ENCODE results near the gene VOPP1. TPM values are rescaled to one million over a fixed set of nuclear protein-coding genes. Genes with fewer than 3 reads are reported as not detected.

The VOPP1 gene
- total RNA-seq, 2 donors from 2014 or later, result 114 to 120 TPM

DNA sequence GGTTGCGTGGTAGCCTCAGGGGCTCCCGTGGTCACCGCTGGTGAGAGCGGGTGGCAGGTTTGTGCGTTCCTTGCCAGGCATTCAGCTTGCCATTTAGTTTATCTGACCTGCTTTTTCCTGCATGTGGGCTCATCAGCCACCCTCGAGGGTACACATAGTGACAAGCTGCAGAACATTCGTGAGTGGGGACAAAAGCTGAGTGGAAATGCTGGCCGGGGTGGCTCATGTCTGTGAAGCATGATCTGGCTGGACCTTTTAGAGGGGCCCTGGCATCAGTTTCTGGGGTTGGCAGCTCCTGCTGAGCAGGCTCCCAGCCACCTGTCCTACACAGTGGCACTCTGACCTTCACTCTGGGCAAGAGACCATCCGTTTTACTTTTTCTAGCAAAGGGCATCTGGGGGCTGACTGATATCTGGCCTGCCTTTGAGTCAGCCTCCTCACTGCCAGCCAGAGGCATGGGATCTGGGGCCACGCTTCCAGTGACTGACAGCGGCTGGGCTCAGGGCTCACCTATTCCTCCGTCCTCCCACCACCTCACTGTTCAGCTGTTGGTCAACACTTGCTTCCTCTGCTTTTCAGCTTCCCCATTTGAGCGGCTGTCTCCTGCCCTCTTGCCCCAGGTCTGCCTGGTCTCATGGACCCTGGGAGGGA is 132.1 kb downstream of the VOPP1 start:
- H3K4me3 Mint-ChIP-seq, result no peak overlapping the region
- H3K36me3 Mint-ChIP-seq (ENCODE audit: low read depth), result peaks cover 2% of the 10 kb centered on the region
- DNase-seq, result no peak
- H3K27ac Mint-ChIP-seq, result peak overlapping the region; percentile 89
- H3K27me3 Mint-ChIP-seq, result no peaks in the 10 kb centered on the region
- peaks cover 44% of the 10 kb centered on the region for H3K4me1 Mint-ChIP-seq
- no peaks in the 10 kb centered on the region for H3K9me3 ChIP-seq (ENCODE audit: control insufficient read depth, low read length, poor library complexity, severe bottlenecking)
- ATAC-seq, result no peak

DNA sequence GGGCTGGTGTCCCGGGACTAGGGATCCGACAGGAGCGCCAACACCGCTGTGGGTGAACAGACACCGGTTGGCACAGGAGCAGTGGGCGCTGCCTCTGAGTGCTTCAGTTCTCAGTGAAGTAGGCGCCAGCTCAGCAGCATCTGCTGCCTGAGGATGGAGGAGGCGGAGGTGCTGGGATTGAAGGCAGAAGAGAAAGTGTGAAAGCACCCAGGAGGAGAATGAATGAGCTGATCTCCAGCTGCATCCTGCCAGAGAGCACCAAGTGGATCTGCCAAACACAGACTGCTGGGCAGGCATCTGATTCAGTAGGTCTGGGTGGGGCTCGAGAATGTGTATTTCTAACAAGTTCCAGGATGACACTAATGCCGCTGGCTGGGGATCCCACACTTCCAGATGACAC is 132.7 kb downstream of the VOPP1 start:
- no peaks in the 10 kb centered on the region for H3K27me3 Mint-ChIP-seq
- peak overlapping the region; percentile 89 for H3K27ac Mint-ChIP-seq
- ATAC-seq (no peak), DNase-seq (no peak)
- H3K4me1 Mint-ChIP-seq, result peaks cover 41% of the 10 kb centered on the region
- no peaks in the 10 kb centered on the region for H3K9me3 ChIP-seq (ENCODE audit: control insufficient read depth, low read length, poor library complexity, severe bottlenecking)
- H3K4me3 Mint-ChIP-seq, result no peak overlapping the region
- H3K36me3 Mint-ChIP-seq (ENCODE audit: low read depth), result peaks cover 2% of the 10 kb centered on the region

DNA sequence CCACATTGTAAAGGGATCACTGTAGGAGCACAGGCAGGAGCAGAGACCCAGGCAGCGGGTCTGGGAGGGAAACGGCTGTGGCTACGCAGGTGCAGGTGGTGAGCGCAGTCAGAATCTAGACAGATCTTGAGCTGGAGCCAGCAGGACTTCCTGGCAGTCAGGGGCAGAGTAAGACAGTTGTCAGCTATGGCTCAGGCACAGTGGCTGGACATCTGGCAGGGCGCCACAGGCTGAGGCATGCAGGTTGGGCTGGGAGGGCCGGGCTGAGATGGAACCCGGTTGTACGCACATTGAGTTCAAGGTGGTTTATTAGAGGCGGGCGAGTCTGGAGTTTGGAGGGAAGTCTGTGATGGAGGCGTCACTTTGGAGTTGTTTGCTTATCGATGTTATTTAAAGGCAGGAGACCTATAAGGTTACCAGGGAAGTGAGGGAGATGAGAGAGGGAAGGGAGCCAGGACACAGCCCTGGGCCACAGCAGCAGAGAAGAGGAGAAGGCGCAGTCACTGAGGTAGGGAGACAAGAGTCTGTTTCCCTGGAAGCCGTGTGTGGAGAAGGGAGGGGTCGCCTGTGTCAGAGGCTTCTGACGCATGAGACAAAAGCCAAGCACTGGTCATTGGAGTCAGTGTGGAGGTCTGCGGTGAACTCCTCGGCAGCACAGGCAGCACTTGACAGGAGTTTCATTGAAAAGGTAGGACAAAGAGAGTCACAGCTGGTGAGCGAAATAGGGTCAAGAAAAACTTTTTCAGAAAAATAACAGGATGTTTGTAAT is 133.4 kb downstream of the VOPP1 start:
- Mint-ChIP-seq H3K4me1 (peaks cover 41% of the 10 kb centered on the region), H3K36me3 (ENCODE audit: low read depth) (peaks cover 2% of the 10 kb centered on the region), H3K4me3 (peak overlapping the region; percentile 25), H3K27ac (peak overlapping the region; percentile 89), H3K27me3 (no peaks in the 10 kb centered on the region)
- H3K9me3 ChIP-seq (ENCODE audit: control insufficient read depth, low read length, poor library complexity, severe bottlenecking), result no peaks in the 10 kb centered on the region
- no peak for ATAC-seq
- no peak for DNase-seq

DNA sequence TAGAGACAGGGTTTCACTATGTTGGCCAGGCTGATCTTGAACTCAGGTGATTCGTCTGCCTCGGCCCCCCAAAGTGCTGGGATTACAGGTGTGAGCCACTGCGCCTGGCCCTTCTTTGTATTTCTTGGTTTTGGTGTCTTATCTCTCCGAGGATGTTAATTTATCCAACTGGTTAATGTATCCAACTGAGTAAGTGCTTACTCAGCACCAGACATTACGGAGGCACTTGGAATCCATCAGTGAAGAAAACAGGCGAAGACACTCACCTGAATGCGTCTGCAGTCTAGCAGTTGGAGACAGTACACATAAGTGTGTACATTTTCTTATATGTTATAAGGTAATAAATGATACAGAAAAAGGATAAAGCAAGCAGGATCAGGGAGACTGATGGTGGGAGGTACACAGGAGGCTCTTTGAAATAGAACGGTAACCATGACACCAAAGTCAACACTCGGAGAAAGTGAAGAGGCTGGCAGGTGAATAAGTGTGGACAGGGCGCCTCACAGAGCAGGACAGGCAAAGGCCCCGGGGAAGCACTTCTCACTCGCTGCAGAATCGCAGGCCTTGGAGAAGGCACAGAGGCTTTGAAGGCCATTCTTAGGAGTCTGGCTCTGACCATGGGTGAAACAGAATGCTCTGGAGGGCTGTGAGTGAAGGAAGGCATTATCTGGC is 134.1 kb downstream of the VOPP1 start:
- Mint-ChIP-seq H3K4me1 (peaks cover 42% of the 10 kb centered on the region), H3K27me3 (no peaks in the 10 kb centered on the region), H3K27ac (peak overlapping the region; percentile 89), H3K36me3 (ENCODE audit: low read depth) (peaks cover 2% of the 10 kb centered on the region), H3K4me3 (peak overlapping the region; percentile 28)
- ATAC-seq (no peak), DNase-seq (no peak)
- no peaks in the 10 kb centered on the region for H3K9me3 ChIP-seq (ENCODE audit: control insufficient read depth, low read length, poor library complexity, severe bottlenecking)

DNA sequence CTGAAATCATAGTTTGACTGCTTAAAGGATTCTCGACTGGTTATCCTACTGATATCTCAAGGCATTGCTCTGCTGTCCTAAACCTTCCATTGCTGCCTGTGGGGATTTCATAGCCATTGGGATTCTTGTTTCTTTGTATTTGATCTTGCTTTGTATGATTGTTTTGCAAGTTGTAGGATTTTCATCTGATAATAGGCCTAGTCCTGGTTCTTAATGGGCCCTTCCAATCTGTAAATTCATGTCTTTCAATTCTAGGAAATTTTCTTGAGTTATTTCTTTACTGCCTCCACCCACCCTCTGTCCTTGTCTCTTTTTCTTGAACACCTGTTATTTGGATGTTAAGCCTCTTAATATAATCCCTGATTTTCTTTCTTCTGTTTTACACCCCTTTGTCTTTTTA is 134.9 kb downstream of the VOPP1 start:
- H3K9me3 ChIP-seq (ENCODE audit: control insufficient read depth, low read length, poor library complexity, severe bottlenecking), result no peaks in the 10 kb centered on the region
- H3K36me3 Mint-ChIP-seq (ENCODE audit: low read depth), result peaks cover 2% of the 10 kb centered on the region
- no peaks in the 10 kb centered on the region for H3K27me3 Mint-ChIP-seq
- DNase-seq, result no peak
- H3K4me3 Mint-ChIP-seq, result no peak overlapping the region
- H3K27ac Mint-ChIP-seq, result peak overlapping the region; percentile 89
- H3K4me1 Mint-ChIP-seq, result peaks cover 42% of the 10 kb centered on the region
- no peak for ATAC-seq

DNA sequence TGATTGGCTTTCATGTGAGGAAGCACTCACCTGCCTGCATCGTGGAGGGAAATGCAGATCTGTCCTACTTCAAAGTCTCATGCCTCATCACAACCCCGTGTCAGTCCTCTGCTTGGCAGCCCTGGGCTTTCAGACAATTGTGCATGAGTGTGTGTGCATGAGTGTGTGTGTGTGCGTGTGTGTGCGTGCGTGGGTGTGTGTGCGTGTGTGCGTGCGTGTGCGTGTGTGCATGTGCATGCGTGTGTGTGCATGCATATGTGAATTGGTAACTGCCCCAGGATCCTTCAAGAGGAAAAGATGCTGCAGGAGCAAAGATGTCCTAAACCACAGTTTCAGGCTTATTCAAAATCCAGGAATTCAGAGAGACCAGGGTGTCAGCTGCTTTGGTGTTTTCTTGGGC is 135.8 kb downstream of the VOPP1 start:
- DNase-seq (no peak), ATAC-seq (no peak)
- peaks cover 2% of the 10 kb centered on the region for H3K36me3 Mint-ChIP-seq (ENCODE audit: low read depth)
- H3K27ac Mint-ChIP-seq, result peak overlapping the region; percentile 89
- H3K4me3 Mint-ChIP-seq, result no peak overlapping the region
- no peaks in the 10 kb centered on the region for H3K27me3 Mint-ChIP-seq
- H3K9me3 ChIP-seq (ENCODE audit: control insufficient read depth, low read length, poor library complexity, severe bottlenecking), result no peaks in the 10 kb centered on the region
- H3K4me1 Mint-ChIP-seq, result peaks cover 39% of the 10 kb centered on the region

DNA sequence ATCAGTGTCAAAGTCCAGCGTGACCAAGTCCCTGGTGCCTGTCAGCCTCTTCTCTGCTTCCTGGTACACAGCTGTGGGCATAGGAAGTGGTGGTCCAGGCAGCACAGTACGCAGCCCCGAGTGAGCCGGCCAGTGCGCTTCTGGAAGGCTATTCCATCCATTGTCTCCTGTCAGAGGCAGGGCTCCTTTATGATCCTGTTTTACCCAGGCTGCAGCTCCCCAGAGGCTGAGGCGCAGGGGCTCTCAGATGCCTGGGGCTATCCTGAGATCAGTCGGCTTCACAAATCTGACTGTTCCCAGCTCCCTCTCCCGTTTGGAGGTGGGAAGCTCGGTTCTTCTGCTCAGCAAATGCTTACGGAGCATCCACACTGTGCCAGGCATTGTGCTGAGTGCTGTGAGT is 136.8 kb downstream of the VOPP1 start:
- no peaks in the 10 kb centered on the region for H3K9me3 ChIP-seq (ENCODE audit: control insufficient read depth, low read length, poor library complexity, severe bottlenecking)
- Mint-ChIP-seq H3K27me3 (no peaks in the 10 kb centered on the region), H3K27ac (no peak overlapping the region), H3K4me3 (no peak overlapping the region), H3K36me3 (ENCODE audit: low read depth) (peaks cover 2% of the 10 kb centered on the region), H3K4me1 (peaks cover 38% of the 10 kb centered on the region)
- ATAC-seq (no peak), DNase-seq (no peak)

DNA sequence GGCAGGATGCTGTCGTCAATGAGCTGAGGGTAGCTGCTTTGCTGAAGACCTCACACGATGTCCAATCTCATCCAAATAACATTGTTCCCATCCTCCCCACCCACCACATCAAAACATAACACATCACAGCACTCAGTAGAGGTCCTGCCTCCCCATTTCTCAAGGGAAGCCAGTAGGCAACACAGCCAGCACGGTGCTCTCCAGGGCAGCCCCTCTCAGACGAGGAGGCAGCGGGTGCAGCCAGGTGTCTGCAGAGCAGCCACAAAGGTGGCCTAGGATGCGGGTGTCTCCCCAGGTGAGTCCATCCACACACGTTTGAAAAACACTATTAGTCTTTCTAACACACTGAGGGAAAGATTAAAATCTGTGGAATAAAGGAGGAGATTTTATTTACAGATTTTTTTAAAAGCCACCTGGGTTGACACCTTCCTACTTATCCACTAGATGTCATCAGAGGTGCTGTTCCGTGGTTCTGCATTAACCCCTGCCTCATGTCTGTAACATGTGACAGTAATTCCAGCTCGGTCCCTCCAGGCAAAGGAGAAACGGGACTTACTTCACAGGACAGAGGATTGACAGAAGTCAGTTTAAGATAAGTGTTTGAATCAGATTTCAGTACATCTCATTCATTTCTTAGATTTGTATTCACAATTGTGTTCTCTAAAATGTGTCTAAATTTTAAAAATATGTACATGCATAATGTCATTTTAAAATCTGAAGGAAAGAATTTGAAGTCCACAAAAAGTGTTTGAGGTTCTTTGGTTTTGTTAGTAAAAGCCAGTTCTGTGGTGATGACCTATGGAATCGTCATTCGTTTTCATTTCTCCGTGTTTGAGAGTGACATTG is 139.1 kb downstream of the VOPP1 start:
- ATAC-seq (peak; percentile 78), DNase-seq (no peak)
- Mint-ChIP-seq H3K36me3 (ENCODE audit: low read depth) (no peaks in the 10 kb centered on the region), H3K4me1 (peaks cover 18% of the 10 kb centered on the region), H3K27ac (peak overlapping the region; percentile 4), H3K27me3 (no peaks in the 10 kb centered on the region), H3K4me3 (no peak overlapping the region)
- no peaks in the 10 kb centered on the region for H3K9me3 ChIP-seq (ENCODE audit: control insufficient read depth, low read length, poor library complexity, severe bottlenecking)

DNA sequence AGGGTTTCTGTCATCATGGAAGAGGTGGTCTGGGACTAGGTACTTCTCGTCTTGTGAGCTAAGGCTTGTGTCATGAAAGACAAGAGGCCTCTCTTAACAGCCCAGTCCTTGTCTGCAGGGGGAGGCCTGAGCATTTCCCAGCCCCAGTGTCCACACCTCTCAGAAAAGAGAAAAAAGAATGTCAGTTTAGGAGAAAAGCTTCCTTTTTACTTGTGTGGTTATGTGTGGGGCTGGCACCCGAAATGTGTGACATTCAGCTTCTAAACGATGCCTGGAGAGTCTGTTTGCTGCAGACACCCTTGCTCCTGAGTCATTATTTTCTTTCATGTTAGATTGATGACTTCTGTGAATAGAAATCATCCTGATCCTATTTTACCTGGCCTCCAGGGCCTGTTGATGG is 139.8 kb downstream of the VOPP1 start:
- H3K27me3 Mint-ChIP-seq, result no peaks in the 10 kb centered on the region
- no peaks in the 10 kb centered on the region for H3K9me3 ChIP-seq (ENCODE audit: control insufficient read depth, low read length, poor library complexity, severe bottlenecking)
- DNase-seq, result no peak
- no peak overlapping the region for H3K4me3 Mint-ChIP-seq
- H3K36me3 Mint-ChIP-seq (ENCODE audit: low read depth), result no peaks in the 10 kb centered on the region
- H3K4me1 Mint-ChIP-seq, result peaks cover 14% of the 10 kb centered on the region
- ATAC-seq, result no peak
- H3K27ac Mint-ChIP-seq, result peak overlapping the region; percentile 4

DNA sequence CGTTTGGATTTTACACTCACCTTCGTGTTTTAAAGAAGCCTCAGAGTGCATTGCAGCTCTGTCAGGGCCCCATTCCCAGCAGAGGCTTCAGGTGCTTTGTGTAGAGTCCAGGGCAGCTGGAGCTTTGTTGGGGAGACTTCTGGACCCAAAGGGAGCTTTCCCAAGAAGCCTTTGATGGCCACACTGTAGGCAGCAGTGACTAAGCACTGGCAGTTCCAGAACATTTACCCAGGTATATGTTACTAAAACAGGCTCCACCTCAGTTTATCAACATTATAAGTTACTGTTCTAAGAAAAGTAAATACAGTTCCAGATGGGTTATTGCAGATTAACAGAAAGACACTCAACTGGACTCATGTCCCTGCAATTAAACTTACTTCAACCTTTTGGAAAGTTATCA is 140.4 kb downstream of the VOPP1 start:
- Mint-ChIP-seq H3K27ac (no peak overlapping the region), H3K36me3 (ENCODE audit: low read depth) (no peaks in the 10 kb centered on the region), H3K4me3 (no peak overlapping the region), H3K4me1 (peaks cover 11% of the 10 kb centered on the region), H3K27me3 (no peaks in the 10 kb centered on the region)
- no peaks in the 10 kb centered on the region for H3K9me3 ChIP-seq (ENCODE audit: control insufficient read depth, low read length, poor library complexity, severe bottlenecking)
- no peak for ATAC-seq
- no peak for DNase-seq

DNA sequence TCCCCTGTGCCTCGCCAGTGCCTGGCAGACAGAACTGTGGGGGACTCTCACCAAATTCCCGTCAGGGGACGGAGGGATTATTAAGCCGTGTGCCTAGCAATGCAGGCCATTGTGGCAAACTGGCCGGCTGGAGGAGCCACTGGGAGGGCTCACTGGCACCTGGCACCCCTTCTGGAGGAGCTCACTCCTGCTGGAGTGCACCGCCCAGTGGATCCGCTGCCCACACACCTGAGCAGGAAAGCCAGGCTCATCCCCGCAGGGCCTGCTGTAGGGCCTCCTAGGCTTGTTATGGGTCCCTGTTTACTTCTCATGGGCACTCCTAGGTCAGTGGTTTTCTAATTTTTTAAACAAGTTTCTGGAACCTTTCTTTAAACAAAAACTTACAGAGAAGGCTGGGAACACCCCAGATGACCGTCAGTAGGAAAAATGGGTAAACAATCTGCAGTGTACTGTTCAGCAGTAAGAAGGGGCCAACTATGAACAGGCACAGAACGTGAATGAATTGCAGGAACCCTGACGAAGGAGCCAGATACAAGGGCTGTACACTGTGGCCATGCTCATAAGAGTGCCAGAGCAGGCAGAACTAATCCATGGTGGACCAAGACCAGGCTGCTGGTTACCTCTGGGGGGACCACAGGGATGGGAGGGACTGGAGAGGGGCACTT is 142.3 kb downstream of the VOPP1 start:
- ATAC-seq (no peak), DNase-seq (no peak)
- no peaks in the 10 kb centered on the region for H3K9me3 ChIP-seq (ENCODE audit: control insufficient read depth, low read length, poor library complexity, severe bottlenecking)
- Mint-ChIP-seq H3K27me3 (no peaks in the 10 kb centered on the region), H3K4me1 (peaks cover 11% of the 10 kb centered on the region), H3K36me3 (ENCODE audit: low read depth) (peaks cover 9% of the 10 kb centered on the region), H3K27ac (no peak overlapping the region), H3K4me3 (no peak overlapping the region)

DNA sequence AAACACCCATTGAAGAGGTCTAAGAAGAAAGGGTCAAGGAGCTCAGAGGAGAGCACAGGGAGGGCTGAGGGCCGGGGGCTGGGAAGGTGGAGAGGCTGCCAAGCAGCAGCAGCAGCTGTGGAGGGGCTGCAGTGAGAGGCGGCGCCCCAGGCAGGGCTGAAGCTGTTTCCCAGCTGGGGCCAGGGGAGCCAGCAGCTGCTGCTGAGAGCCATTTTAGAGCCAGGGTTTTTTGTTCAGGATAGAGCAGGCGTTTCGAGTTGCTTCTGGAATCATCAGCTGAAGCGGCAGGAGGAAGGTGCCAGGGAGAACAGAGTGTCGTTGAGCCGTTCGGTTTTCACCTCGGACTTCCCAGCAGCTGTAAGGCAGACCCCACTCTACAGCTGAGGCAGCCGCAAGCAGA is 144.5 kb downstream of the VOPP1 start:
- H3K27me3 Mint-ChIP-seq, result no peaks in the 10 kb centered on the region
- DNase-seq, result no peak
- peaks cover 9% of the 10 kb centered on the region for H3K36me3 Mint-ChIP-seq (ENCODE audit: low read depth)
- no peak overlapping the region for H3K4me3 Mint-ChIP-seq
- H3K9me3 ChIP-seq (ENCODE audit: control insufficient read depth, low read length, poor library complexity, severe bottlenecking), result no peaks in the 10 kb centered on the region
- H3K27ac Mint-ChIP-seq, result no peak overlapping the region
- no peak for ATAC-seq
- peaks cover 9% of the 10 kb centered on the region for H3K4me1 Mint-ChIP-seq
